Stimulated activated CD8-positive, alpha-beta memory T cell treated with anti-CD3 and anti-CD28 coated beads, Interleukin-4, amount 100 ng/mL, for 1 hour (primary cell): ENCODE data around the gene COL7A1.
A peak's percentile ranks its signal among the peaks of the same experiment; 100 is the strongest.

Source experiments
- DNase-seq, 2 donors: peaks; one replicate each; pipeline ENCODE4 v3.0.0-alpha.2; 2020; ENCODE audit warnings: low read depth in 2 of 2, low spot score in 1 of 2

COL7A1 gene

GRCh38 chr3:48595075-48595525 lies at the start of gene COL7A1:
TSS of gene COL7A1 (minus strand) at chr3:48595329. CDS start at chr3:48595159, 170 bp downstream.
- DNase-seq = no peak

DNA sequence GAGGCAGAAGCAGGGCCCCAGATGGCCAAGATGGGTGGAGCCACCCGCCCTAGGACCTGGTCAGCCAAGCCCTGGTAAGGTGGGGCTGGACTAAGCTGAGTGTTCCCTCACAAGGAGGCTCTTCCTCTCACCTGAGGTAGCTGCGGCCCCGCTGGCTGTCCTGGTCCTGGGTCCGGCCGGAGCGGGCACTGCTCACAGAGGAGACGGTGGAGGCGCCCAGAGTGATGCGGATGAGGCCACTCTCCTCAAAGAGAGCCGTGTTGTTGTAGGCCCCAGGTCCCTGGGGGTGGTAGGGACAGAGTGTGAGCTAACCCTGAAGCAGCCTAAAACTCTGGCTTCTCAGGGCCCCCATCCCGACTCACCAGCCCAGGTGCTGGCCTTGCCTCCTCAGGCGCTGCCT lies 47.5 kb upstream of the COL7A1 start:
- DNase-seq = no peak

DNA sequence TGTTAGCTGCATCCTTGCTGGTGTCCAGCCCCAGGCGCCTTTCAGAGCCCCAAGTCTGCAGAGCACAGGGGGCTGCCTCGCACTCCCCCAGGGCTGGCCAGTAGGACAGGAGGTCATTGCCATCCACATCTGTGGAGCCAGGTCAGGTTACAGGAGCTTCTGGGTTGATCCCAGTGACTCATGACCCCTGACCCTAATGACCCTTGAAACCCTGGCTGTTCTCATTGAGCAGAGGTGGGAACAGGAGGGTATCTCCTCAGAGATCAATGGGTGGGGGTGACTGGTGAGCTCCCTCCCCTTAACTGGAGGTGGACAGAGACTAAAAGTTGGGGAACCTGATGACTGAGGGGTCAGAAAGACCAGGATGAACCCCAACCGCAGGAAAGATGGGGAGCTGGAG lies 46.3 kb upstream of the COL7A1 start:
- DNase-seq = no peak

- DNase-seq = no peak
Observed at GRCh38 chr3:48639944-48640606, 44.9 kb upstream of the COL7A1 start.

DNA sequence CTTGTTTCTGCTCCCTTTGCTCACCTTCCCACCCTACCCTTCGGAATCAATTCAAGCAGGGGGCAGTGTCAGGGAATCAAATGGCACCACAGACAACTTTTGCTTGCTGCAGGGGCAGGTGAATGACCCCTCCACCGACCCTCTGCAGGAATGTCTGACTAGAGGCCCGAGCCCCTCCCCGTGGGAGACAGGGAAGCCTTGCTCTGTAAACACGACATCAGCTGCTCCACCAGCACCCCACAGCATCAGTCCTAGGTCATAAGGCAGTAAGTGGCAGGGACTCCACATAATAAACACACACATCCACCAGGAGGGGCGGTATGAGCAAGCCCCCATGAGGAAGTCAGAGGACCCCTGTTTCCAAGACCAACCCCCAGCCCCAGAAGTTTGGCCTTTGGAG lies 42.2 kb upstream of the COL7A1 start:
- DNase-seq = no peak

DNA sequence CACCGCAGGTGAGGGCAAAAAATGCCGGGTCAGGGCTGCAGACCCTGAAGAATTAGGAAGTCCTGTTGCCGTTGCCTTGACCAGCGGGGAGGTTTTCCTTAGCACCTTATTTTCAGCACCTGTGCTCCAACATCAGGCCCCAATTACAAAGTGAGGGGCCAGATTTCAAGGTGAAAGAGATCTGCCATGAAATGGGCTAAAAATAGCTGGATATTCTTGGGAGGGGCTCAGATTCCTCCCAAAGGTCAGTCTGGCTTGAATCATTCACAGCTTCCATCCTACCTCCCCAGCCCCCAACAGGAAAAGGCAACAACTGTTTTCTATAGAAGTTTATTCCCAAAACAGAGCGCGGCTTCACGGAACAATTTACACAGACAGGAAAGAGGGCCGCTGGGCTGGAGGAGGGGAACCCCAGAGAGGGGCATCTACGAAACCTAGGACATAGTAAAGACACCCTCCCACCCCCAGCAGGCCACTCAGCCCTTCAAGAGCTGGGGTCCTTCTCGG lies 41.1 kb upstream of the COL7A1 start:
- DNase-seq = no peak

- DNase-seq = peak; percentile 81 to 84
Observed at GRCh38 chr3:48635222-48636021, 40.3 kb upstream of the COL7A1 start, which contains the start of gene SLC26A6. TSS of gene SLC26A6 (minus strand) at chr3:48635461. CDS start at chr3:48635393, 68 bp downstream.

GRCh38 chr3:48634661-48635221 lies 39.6 kb upstream of the COL7A1 start:
- DNase-seq = peak in 1 of 2 donors; percentile 32

- DNase-seq = no peak
Observed at GRCh38 chr3:48633743-48634142, 38.6 kb upstream of the COL7A1 start.

- DNase-seq = no peak
Observed at GRCh38 chr3:48633256-48633655, 38.1 kb upstream of the COL7A1 start.

DNA sequence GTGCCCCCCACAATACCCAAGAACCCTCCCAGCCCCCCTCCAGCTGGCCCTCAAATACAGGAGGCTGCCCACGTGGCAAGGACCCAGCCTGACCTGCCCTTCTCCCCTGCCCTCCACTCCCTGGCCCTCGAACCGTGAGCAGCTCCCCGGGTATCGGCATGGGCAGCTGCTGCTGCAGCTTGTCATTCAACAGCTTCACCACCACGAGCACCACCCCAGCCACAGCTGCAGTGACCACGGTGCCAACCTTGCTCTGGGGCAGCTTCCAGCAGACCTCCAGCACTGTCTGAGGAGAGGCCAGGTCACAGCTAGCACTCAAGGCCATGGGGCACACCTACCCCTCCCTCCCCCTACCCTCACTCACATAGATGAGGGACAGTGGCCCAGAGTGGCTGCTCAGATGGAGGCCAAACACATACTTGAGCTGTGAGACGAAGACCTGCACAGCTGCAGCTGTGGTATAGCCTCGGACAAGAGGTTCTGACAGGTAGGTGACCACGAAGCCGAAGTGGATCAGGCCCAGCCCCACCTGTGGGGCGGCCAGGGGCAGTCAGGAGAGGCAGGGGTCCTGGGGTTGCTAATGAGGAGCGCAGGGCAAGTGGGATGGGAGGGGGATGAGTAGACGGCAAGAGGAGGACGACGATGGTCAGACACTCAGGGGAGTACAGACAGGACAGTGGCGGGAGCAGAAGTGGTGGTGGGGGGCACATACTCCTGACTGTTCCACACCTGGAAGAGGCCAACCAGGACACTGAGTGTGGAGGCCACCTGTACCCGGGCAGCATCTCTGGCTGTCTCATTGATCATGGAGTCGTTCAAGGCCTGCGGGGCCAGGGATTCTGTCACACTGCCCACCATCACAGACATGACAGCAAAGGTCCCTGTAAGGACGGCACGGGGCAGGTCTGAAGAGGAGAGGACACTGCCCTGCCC lies 36.7 kb upstream of the COL7A1 start:
- no peak for DNase-seq

GRCh38 chr3:48630833-48631232 lies 35.7 kb upstream of the COL7A1 start:
- DNase-seq = no peak

DNA sequence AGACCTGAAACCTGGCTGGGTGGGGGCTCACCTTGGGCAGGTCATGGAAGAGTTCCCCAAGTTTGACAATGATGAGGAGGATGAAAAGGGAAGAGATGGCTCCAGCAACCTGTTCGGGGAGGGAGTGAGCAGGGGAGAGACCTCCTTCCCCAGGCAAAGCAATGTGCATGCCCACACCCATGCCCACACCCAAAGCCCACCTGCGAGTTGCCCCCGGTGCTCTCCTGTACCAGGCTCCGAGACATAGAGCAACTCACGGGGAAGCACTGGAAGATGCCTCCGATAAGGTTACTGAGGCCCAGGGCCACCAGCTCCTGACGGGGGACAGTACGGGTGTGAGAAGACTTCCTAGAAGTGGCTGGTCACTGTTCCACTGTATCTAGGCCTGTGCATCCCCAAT lies 35.3 kb upstream of the COL7A1 start:
- DNase-seq = no peak

DNA sequence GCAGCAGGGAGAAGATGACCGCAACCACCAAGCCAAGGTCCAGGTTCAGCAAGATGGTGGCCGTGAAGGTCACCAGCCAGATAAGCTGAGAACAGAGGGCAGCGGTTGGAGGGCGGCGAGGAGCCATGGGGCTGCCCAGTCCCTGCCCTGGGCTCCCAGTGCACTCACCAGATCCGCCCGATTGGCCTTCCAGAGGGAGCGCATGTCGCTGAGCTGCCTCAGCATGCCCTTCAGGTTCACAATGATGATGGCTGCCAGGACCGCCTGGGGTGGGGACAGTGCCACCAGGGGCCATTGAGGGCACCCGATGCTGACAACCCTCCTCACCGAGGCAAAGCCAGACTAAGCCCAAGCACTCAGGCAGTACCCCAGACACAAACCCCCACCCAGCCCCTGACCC lies 34.8 kb upstream of the COL7A1 start:
- no peak for DNase-seq

GRCh38 chr3:48628277-48629017 lies 33.3 kb upstream of the COL7A1 start:
- no peak for DNase-seq

- no peak for DNase-seq
Observed at GRCh38 chr3:48625600-48625999, 30.5 kb upstream of the COL7A1 start.

- no peak for DNase-seq
Observed at GRCh38 chr3:48624767-48625166, 29.6 kb upstream of the COL7A1 start.

DNA sequence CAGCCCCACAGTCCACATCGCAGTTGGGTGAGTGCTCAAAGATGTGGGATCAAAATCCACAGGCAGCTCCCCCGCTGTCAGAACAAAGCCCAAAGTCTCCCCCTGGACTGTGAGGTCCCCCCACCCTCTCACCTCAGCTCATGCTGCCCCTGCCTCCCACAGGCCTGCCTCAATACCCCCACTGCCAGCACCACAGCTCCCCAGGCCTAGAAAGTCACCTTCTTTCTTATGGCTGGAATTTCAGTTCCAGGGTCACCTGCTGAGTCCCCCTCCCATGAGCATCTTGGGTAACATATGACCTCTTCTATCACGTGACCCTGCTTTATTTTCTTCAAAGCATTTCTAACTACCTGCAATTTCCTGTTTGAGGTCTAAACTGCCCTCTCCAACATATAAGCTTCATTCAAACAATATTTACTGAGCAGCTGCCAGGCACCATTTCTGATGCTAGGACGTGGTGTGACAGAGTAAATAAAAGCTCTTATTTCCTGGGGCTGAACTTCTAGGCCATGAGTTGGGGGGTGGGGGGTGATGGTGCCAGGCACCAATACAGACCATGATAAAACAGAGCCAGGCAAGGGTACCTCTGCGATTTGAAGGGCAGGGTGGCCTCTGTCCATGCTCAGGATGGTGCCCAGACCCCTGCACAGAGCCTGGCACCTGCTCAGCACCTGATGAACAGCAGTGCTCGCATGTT lies 28.9 kb upstream of the COL7A1 start:
- DNase-seq = no peak

GRCh38 chr3:48621461-48621869 lies 26.3 kb upstream of the COL7A1 start, which contains the start of gene TMEM89:
TSS of gene TMEM89 (minus strand) at chr3:48621769. CDS start at chr3:48621756, 13 bp downstream.
- no peak for DNase-seq
